Measurements from ENCODE around the gene HYKK. TPM values are rescaled to one million over a fixed set of nuclear protein-coding genes. Genes with fewer than 3 reads are reported as not detected.

HYKK gene
- total and polyA plus RNA-seq, 2 of the 13 experiments (the other 11 are each of a cell fraction or from before 2014, with no cell fraction given), result 3.5 to 5.4 TPM

GRCh38 chr15:78540141-78540870 is 32.9 kb downstream of the HYKK start, which contains the start of gene PSMA4 (continued):
- TF ChIP-seq BRCA1 (CRISPR knock-in tag; IDR thresholded peaks at IDR 0.05), result 0 out of 2 replicates have a peak, but pooled peaks have one; percentile 74
- peak; percentile 71; the same call in 1 of the 2 replicates for TF ChIP-seq ZNF280B (CRISPR knock-in tag; IDR thresholded peaks at IDR 0.05; ENCODE audit: borderline replicate concordance)
- peak; percentile 90 for TF ChIP-seq HDAC1 (CRISPR knock-in tag; IDR thresholded peaks at IDR 0.05)
- TF ChIP-seq ZNF691 (CRISPR knock-in tag; IDR thresholded peaks at IDR 0.05; ENCODE audit: borderline replicate concordance, low read depth), result no peak; the same call in 1 of the 2 replicates
- peak; percentile 87 for TF ChIP-seq ARID4A (CRISPR knock-in tag; IDR thresholded peaks at IDR 0.05; ENCODE audit: borderline replicate concordance)
- no peak for TF ChIP-seq JUNB (CRISPR knock-in tag; IDR thresholded peaks at IDR 0.05; ENCODE audit: borderline replicate concordance)
- no peak for TF ChIP-seq NFIC (IDR thresholded peaks at IDR 0.05; ENCODE audit: low read length)
- no peak for TF ChIP-seq PLSCR1 (CRISPR knock-in tag; IDR thresholded peaks at IDR 0.05; ENCODE audit: borderline replicate concordance)
- no peak for TF ChIP-seq ZBTB4 (CRISPR knock-in tag; IDR thresholded peaks at IDR 0.05; ENCODE audit: borderline replicate concordance)
- TF ChIP-seq TEAD2 (CRISPR knock-in tag; IDR thresholded peaks at IDR 0.05), result no peak
- TF ChIP-seq DRAP1 (CRISPR knock-in tag; IDR thresholded peaks at IDR 0.05), result peak; percentile 91
- no peak for TF ChIP-seq ZZZ3 (CRISPR knock-in tag; IDR thresholded peaks at IDR 0.05; ENCODE audit: borderline replicate concordance)
- peak; percentile 67 for TF ChIP-seq HOXA3 (CRISPR knock-in tag; IDR thresholded peaks at IDR 0.05)
- peak; percentile 33; the same call in 1 of the 2 replicates for TF ChIP-seq KLF6 (CRISPR knock-in tag; IDR thresholded peaks at IDR 0.05)
- peak; percentile 74 for TF ChIP-seq KMT2B (CRISPR knock-in tag; IDR thresholded peaks at IDR 0.05)
- TF ChIP-seq MEF2D (CRISPR knock-in tag; IDR thresholded peaks at IDR 0.05), result no peak

Data from HepG2 (cell line).